ENCODE measurements around the gene NEO1. TPM values are rescaled to one million over a fixed set of nuclear protein-coding genes. Genes with fewer than 3 reads are reported as not detected.
A peak's percentile ranks its signal among the peaks of the same experiment; 100 is the strongest.

Gene NEO1
- total and polyA plus RNA-seq, 7 donors = 2.5 to 33.3 (median 22.5) TPM

GRCh38 chr15:73079565-73079964 lies 27.3 kb downstream of the NEO1 start:
- WGBS, 3 donors = 59 to 61% (median 60%) methylated on average over 3 of the region's 3 CpGs
- no peak overlapping the region for H3K27ac ChIP-seq
- no peak overlapping the region for H3K4me3 ChIP-seq
- ATAC-seq (no peak), DNase-seq (no peak)
- TF ChIP-seq CTCF (IDR thresholded peaks at IDR 0.05) = no peak
- no peaks in the 10 kb centered on the region for H3K9me3 ChIP-seq
- peaks cover 45% of the 10 kb centered on the region for H3K4me1 ChIP-seq
- no peaks in the 10 kb centered on the region for H3K36me3 ChIP-seq (ENCODE audit: insufficient read depth in 1 of 2, low read depth in 1 of 2)
- no peaks in the 10 kb centered on the region for H3K27me3 ChIP-seq (ENCODE audit: insufficient read depth in 3 of 3, low read length in 2 of 3)
- intact Hi-C loops (cut with DNase I) = no loop called here

DNA sequence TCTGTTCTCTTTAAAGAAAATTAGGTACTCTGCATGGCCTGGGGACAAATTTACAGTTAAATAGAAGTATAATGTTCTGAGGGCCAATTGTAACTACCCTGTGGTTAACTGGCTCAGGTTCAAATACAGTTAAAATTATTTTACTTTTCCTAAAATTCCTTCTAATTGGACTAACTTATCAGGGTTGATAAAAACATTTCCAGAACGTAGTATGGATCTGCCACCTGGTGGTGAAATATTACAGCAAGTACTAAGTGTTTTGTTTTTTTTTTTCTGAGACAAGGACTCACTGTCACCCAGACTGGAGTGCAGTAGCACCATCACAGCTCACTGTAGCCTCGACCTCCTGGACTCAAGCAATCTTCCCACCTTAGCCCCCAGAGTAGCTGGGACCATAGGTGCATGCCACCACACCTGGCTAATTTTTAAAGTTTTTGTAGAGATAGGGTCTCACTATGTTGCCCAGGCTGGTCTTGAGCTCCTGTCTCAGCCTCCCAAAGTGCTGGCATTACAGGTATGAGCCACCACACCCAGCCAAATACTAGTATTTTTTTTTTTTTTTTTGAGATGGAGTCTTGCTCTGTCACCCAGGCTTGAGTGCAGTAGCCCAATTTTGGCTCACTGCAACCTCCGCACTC lies 29.2 kb downstream of the NEO1 start:
- DNase-seq (peak in 1 of 2 donors; percentile 8), ATAC-seq (peak; percentile 51 to 84 (median 76))
- H3K4me1 ChIP-seq = peaks cover 33% of the 10 kb centered on the region
- no peaks in the 10 kb centered on the region for H3K36me3 ChIP-seq (ENCODE audit: insufficient read depth in 1 of 2, low read depth in 1 of 2)
- TF ChIP-seq CTCF (IDR thresholded peaks at IDR 0.05) = peak; percentile 76
- H3K27ac ChIP-seq = no peak overlapping the region
- no peaks in the 10 kb centered on the region for H3K27me3 ChIP-seq (ENCODE audit: insufficient read depth in 3 of 3, low read length in 2 of 3)
- peaks cover 4% of the 10 kb centered on the region for H3K9me3 ChIP-seq
- intact Hi-C loops (cut with DNase I) = loop anchor here (1.0 to 5.0 kb wide), 4 partner anchors 284 to 359 kb away; partner anchors contain the start of gene ADPGK (in 1 of the 2)
- no peak overlapping the region for H3K4me3 ChIP-seq
- 34 to 38% (median 35%) methylated on average over 3 of the region's 3 CpGs for WGBS, 3 donors

DNA sequence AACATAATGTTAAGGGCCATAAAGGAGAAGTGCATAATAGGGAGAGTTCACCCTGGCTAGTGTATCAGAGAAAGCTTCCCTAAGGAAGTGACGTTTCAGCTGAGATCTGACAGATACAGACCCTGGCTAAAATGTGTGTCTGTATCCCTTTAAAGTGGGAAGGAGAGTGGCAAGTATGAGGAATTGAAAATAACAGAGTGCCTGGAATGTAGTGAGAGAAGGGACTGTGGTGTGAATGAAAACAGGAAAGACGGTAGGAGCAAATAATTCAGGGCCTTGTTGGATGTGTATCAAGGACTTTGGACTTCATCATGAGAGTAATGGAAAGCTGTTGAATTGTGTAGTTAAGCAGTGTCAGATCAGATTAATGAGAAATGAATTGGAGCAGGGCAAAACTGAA lies 30.5 kb downstream of the NEO1 start:
- TF ChIP-seq CTCF (IDR thresholded peaks at IDR 0.05) = no peak
- Histone ChIP-seq H3K27ac (no peak overlapping the region), H3K4me1 (peaks cover 33% of the 10 kb centered on the region), H3K27me3 (ENCODE audit: insufficient read depth in 3 of 3, low read length in 2 of 3) (no peaks in the 10 kb centered on the region), H3K9me3 (peaks cover 5% of the 10 kb centered on the region), H3K36me3 (ENCODE audit: insufficient read depth in 1 of 2, low read depth in 1 of 2) (no peaks in the 10 kb centered on the region), H3K4me3 (no peak overlapping the region)
- ATAC-seq (no peak), DNase-seq (no peak)
- 27 to 32% (median 31%) methylated on average over 2 of the region's 2 CpGs for WGBS, 3 donors
- intact Hi-C loops (cut with DNase I) = loop anchor here in 1 of 2 donors (5.0 kb wide), 2 partner anchors 301 to 361 kb away; partner anchors contain the start of gene ADPGK

DNA sequence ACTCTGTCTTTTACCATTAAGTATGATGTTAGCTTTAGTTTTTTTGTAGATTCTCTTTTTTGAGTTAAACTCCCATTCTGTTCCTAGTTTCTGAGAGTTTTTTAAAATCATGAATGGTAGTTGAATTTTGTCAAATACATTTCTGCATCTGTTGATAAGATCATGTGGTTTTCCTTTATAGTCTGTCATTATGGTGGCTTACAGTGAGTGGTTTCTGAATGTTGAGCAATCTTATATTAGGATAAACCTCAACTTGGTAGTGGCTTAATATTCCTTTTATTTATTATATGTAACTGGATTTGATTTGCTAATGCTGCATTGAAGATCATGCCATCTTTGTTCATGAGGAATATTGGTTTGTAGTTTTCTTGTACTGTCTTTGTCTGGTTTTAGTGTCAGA lies 34.8 kb downstream of the NEO1 start:
- peaks cover 7% of the 10 kb centered on the region for H3K4me1 ChIP-seq
- no peak overlapping the region for H3K4me3 ChIP-seq
- no peaks in the 10 kb centered on the region for H3K27me3 ChIP-seq (ENCODE audit: insufficient read depth in 3 of 3, low read length in 2 of 3)
- H3K27ac ChIP-seq = no peak overlapping the region
- TF ChIP-seq CTCF (IDR thresholded peaks at IDR 0.05) = no peak
- no peak for DNase-seq
- H3K36me3 ChIP-seq (ENCODE audit: insufficient read depth in 1 of 2, low read depth in 1 of 2) = no peaks in the 10 kb centered on the region
- no peak for ATAC-seq
- intact Hi-C loops (cut with DNase I) = no loop called here
- H3K9me3 ChIP-seq = peaks cover 5% of the 10 kb centered on the region

- Histone ChIP-seq H3K27ac (no peak overlapping the region), H3K9me3 (no peaks in the 10 kb centered on the region)
Measured at GRCh38 chr15:73105064-73105463, 52.8 kb downstream of the NEO1 start.

More at GRCh38 chr15:73105064-73105463, 52.8 kb downstream of the NEO1 start:
- DNase-seq (no peak), ATAC-seq (no peak)
- WGBS, 3 donors = 90 to 95% (median 92%) methylated on average over 3 of the region's 3 CpGs
- Histone ChIP-seq H3K36me3 (ENCODE audit: insufficient read depth in 1 of 2, low read depth in 1 of 2) (no peaks in the 10 kb centered on the region), H3K4me1 (peaks cover 12% of the 10 kb centered on the region), H3K27me3 (ENCODE audit: insufficient read depth in 3 of 3, low read length in 2 of 3) (no peaks in the 10 kb centered on the region), H3K4me3 (no peak overlapping the region)
- no peak for TF ChIP-seq CTCF (IDR thresholded peaks at IDR 0.05)
- intact Hi-C loops (cut with DNase I) = no loop called here

All from psoas muscle (tissue), 8 donors.